ACC112 (cell line): ENCODE data around the gene ABTB2.
A peak's percentile ranks its signal among the peaks of the same experiment; 100 is the strongest.

Experiments used
- H2AFZ ChIP-seq: fragments of 200-600 bp; sonication (generic); one replicate; pipeline ENCODE4 v1.6.0; 2017; ENCODE audit warnings: antibody characterized with exemption, low read length; ENCODE audit not compliant: unreplicated experiment
- H3K27ac ChIP-seq: fragments of 200-600 bp; sonication (generic); 2 replicates; pipeline ENCODE4 v1.5.1; 2014; ENCODE audit warnings: low read depth, mild to moderate bottlenecking, antibody characterized with exemption, low read length, moderate library complexity
- H3K27me3 ChIP-seq: fragments of 200-600 bp; sonication (generic); 2 replicates; pipeline ENCODE4 v1.6.1; 2014; ENCODE audit warnings: mild to moderate bottlenecking, antibody characterized with exemption, low read length, moderate library complexity, mixed read lengths; ENCODE audit not compliant: insufficient read depth
- H3K36me3 ChIP-seq: fragments of 200-600 bp; sonication (generic); 2 replicates; pipeline ENCODE4 v1.6.1; 2016; ENCODE audit warnings: mild to moderate bottlenecking, antibody characterized with exemption, low read length, moderate library complexity, mixed read lengths; ENCODE audit not compliant: insufficient read depth
- H3K4me1 ChIP-seq: fragments of 200-600 bp; sonication (generic); one replicate; pipeline ENCODE4 v1.6.1; 2016; ENCODE audit warnings: low read length, mixed read lengths; ENCODE audit not compliant: insufficient read depth, unreplicated experiment, control insufficient read depth
- H3K4me3 ChIP-seq: fragments of 200-600 bp; sonication (generic); 2 replicates; pipeline ENCODE4 v1.5.1; 2014; ENCODE audit warnings: mild to moderate bottlenecking, low read depth, low read length
- H3K79me2 ChIP-seq: fragments of 200-600 bp; sonication (generic); one replicate; pipeline ENCODE4 v1.6.0; 2016; ENCODE audit warnings: low read length; ENCODE audit not compliant: control insufficient read depth, unreplicated experiment, insufficient read depth

The ABTB2 gene

GRCh38 chr11:34132261-34132965, 225.4 kb downstream of the ABTB2 start:
- no peaks in the 10 kb centered on the region for H3K79me2 ChIP-seq
- no peak overlapping the region for H3K27ac ChIP-seq
- no peak overlapping the region for H2AFZ ChIP-seq
- H3K4me1 ChIP-seq, result no peaks in the 10 kb centered on the region
- H3K27me3 ChIP-seq, result no peaks in the 10 kb centered on the region
- H3K4me3 ChIP-seq, result no peak overlapping the region
- peaks cover 44% of the 10 kb centered on the region for H3K36me3 ChIP-seq

- no peaks in the 10 kb centered on the region for H3K79me2 ChIP-seq
- no peak overlapping the region for H2AFZ ChIP-seq
- no peak overlapping the region for H3K27ac ChIP-seq
- H3K4me3 ChIP-seq, result no peak overlapping the region
- H3K27me3 ChIP-seq, result no peaks in the 10 kb centered on the region
- H3K4me1 ChIP-seq, result no peaks in the 10 kb centered on the region
- peaks cover 41% of the 10 kb centered on the region for H3K36me3 ChIP-seq
Observed at GRCh38 chr11:34128824-34129223, 229.0 kb downstream of the ABTB2 start.

GRCh38 chr11:34126959-34127848, 230.6 kb downstream of the ABTB2 start:
- no peaks in the 10 kb centered on the region for H3K79me2 ChIP-seq
- no peak overlapping the region for H2AFZ ChIP-seq
- H3K27ac ChIP-seq, result no peak overlapping the region
- H3K36me3 ChIP-seq, result peaks cover 39% of the 10 kb centered on the region
- no peaks in the 10 kb centered on the region for H3K27me3 ChIP-seq
- H3K4me3 ChIP-seq, result no peak overlapping the region
- no peaks in the 10 kb centered on the region for H3K4me1 ChIP-seq

- peaks cover 22% of the 10 kb centered on the region for H3K36me3 ChIP-seq
Observed at GRCh38 chr11:34124885-34125668, 232.7 kb downstream of the ABTB2 start.

GRCh38 chr11:34120651-34121050, 237.2 kb downstream of the ABTB2 start:
- Histone ChIP-seq H3K79me2 (peaks cover 3% of the 10 kb centered on the region), H3K36me3 (peaks cover 33% of the 10 kb centered on the region), H3K27ac (no peak overlapping the region), H3K27me3 (no peaks in the 10 kb centered on the region), H2AFZ (no peak overlapping the region), H3K4me1 (no peaks in the 10 kb centered on the region), H3K4me3 (no peak overlapping the region)

More at GRCh38 chr11:34124885-34125668, 232.7 kb downstream of the ABTB2 start:
- Histone ChIP-seq H2AFZ (no peak overlapping the region), H3K4me1 (no peaks in the 10 kb centered on the region), H3K27ac (no peak overlapping the region), H3K27me3 (no peaks in the 10 kb centered on the region), H3K4me3 (no peak overlapping the region), H3K79me2 (no peaks in the 10 kb centered on the region)

- no peaks in the 10 kb centered on the region for H3K4me1 ChIP-seq
- peaks cover 11% of the 10 kb centered on the region for H3K79me2 ChIP-seq
- H3K4me3 ChIP-seq, result no peak overlapping the region
- no peaks in the 10 kb centered on the region for H3K27me3 ChIP-seq
- no peak overlapping the region for H2AFZ ChIP-seq
- H3K27ac ChIP-seq, result no peak overlapping the region
- H3K36me3 ChIP-seq, result peaks cover 68% of the 10 kb centered on the region
Observed at GRCh38 chr11:34114471-34114870, 243.3 kb downstream of the ABTB2 start.

- no peaks in the 10 kb centered on the region for H3K27me3 ChIP-seq
- peaks cover 16% of the 10 kb centered on the region for H3K79me2 ChIP-seq
- no peak overlapping the region for H3K27ac ChIP-seq
- no peaks in the 10 kb centered on the region for H3K4me1 ChIP-seq
- H2AFZ ChIP-seq, result no peak overlapping the region
- peaks cover 69% of the 10 kb centered on the region for H3K36me3 ChIP-seq
- H3K4me3 ChIP-seq, result no peak overlapping the region
Observed at GRCh38 chr11:34114014-34114413, 243.8 kb downstream of the ABTB2 start.

GRCh38 chr11:34111722-34112270, 246.0 kb downstream of the ABTB2 start:
- H3K4me1 ChIP-seq, result peaks cover 8% of the 10 kb centered on the region
- no peaks in the 10 kb centered on the region for H3K27me3 ChIP-seq
- H3K27ac ChIP-seq, result no peak overlapping the region
- peaks cover 55% of the 10 kb centered on the region for H3K36me3 ChIP-seq
- H2AFZ ChIP-seq, result no peak overlapping the region
- peaks cover 36% of the 10 kb centered on the region for H3K79me2 ChIP-seq
- H3K4me3 ChIP-seq, result no peak overlapping the region

- H3K36me3 ChIP-seq, result peaks cover 25% of the 10 kb centered on the region
- peaks cover 48% of the 10 kb centered on the region for H3K79me2 ChIP-seq
- peak overlapping the region; percentile 6 for H2AFZ ChIP-seq
- H3K4me3 ChIP-seq, result peak overlapping the region; percentile 88
- peak overlapping the region; percentile 78 for H3K27ac ChIP-seq
- peaks cover 17% of the 10 kb centered on the region for H3K4me1 ChIP-seq
- no peaks in the 10 kb centered on the region for H3K27me3 ChIP-seq
Observed at GRCh38 chr11:34105957-34106504, 251.8 kb downstream of the ABTB2 start.
